Measurements from ENCODE around the gene RCAN3.

GRCh38 chr1:24490101-24490781, 12.4 kb upstream of the RCAN3 start:
- TF ChIP-seq CTCF (IDR thresholded peaks at IDR 0.05; ENCODE audit: poor library complexity) (no peak), EZH2 (IDR thresholded peaks at IDR 0.05; ENCODE audit: borderline replicate concordance) (no peak)
